Activated T-cell treated with anti-CD3 and anti-CD28 coated beads, Interleukin-2, amount 50 U/mL, for 72 hours (primary cell): ENCODE measurements around the gene MAP4K2. TPM values are rescaled to one million over a fixed set of nuclear protein-coding genes. Genes with fewer than 3 reads are reported as not detected.

Experiments used
- ATAC-seq, 2 donors: fragments of 150-1000 bp; cut with Tn5 transposase; replicated peaks in 1 of 2; 2 replicates each; pipeline ENCODE4 v1.10.0; 2021; ENCODE audit warnings: moderate library complexity in 2 of 2, mild to moderate bottlenecking in 1 of 2
- DNase-seq, 2 donors: peaks; one replicate each; pipeline ENCODE4 v3.0.0; 2021 to 2022; ENCODE audit warnings: mixed read lengths in 1 of 2
- H3K27ac Mint-ChIP-seq: one replicate; pipeline ENCODE4 v1.8.0; 2022; ENCODE audit warnings: mild to moderate bottlenecking, moderate library complexity, mixed read lengths
- H3K27me3 Mint-ChIP-seq: one replicate; pipeline ENCODE4 v1.8.0; 2022; ENCODE audit warnings: low read depth, mixed read lengths
- H3K36me3 Mint-ChIP-seq, 2 donors: one replicate each; pipeline ENCODE4 v1.8.0; 2022; ENCODE audit warnings: mixed read lengths in 2 of 2, mild to moderate bottlenecking in 1 of 2; ENCODE audit not compliant: insufficient read depth in 2 of 2
- H3K4me1 Mint-ChIP-seq: one replicate; pipeline ENCODE4 v1.8.0; 2022; ENCODE audit warnings: low read depth, mixed read lengths
- H3K4me3 Mint-ChIP-seq, 2 donors: one replicate each; pipeline ENCODE4 v1.8.0; 2022; ENCODE audit warnings: mild to moderate bottlenecking in 2 of 2, mixed read lengths in 2 of 2, moderate library complexity in 2 of 2
- H3K9me3 Mint-ChIP-seq, 2 donors: one replicate each; pipeline ENCODE4 v1.8.0; 2022; ENCODE audit warnings: mixed read lengths in 2 of 2
- total RNA-seq, 2 donors: library from RNA; stranded (reverse); gene quantifications; one replicate each; pipeline ENCODE4 v1.2.3, GENCODE V29; 2022

MAP4K2 gene
- total RNA-seq, 2 donors from 2014 or later = 74.7 to 84.5 TPM

- Mint-ChIP-seq H3K36me3 (no peaks in the 10 kb centered on the region), H3K9me3 (no peaks in the 10 kb centered on the region), H3K4me1 (peaks cover 36% of the 10 kb centered on the region), H3K4me3 (peak overlapping the region; percentile 83 to 86), H3K27me3 (no peaks in the 10 kb centered on the region), H3K27ac (peak overlapping the region; percentile 67)
- no peak for ATAC-seq
- no peak for DNase-seq
Observed at GRCh38 chr11:64843686-64844329, 40.8 kb upstream of the MAP4K2 start.

GRCh38 chr11:64842851-64843685, 40.1 kb upstream of the MAP4K2 start:
- H3K36me3 Mint-ChIP-seq = no peaks in the 10 kb centered on the region
- H3K9me3 Mint-ChIP-seq = no peaks in the 10 kb centered on the region
- peak overlapping the region; percentile 83 to 86 for H3K4me3 Mint-ChIP-seq
- peaks cover 29% of the 10 kb centered on the region for H3K4me1 Mint-ChIP-seq
- no peak overlapping the region for H3K27ac Mint-ChIP-seq
- ATAC-seq = no peak
- DNase-seq = no peak
- H3K27me3 Mint-ChIP-seq = no peaks in the 10 kb centered on the region

- Mint-ChIP-seq H3K9me3 (no peaks in the 10 kb centered on the region), H3K36me3 (no peaks in the 10 kb centered on the region), H3K27ac (no peak overlapping the region), H3K4me1 (peaks cover 25% of the 10 kb centered on the region), H3K4me3 (no peak overlapping the region), H3K27me3 (no peaks in the 10 kb centered on the region)
- DNase-seq = no peak
- ATAC-seq = no peak
Observed at GRCh38 chr11:64842366-64842759, 39.3 kb upstream of the MAP4K2 start.

GRCh38 chr11:64841592-64842365, 38.8 kb upstream of the MAP4K2 start:
- Mint-ChIP-seq H3K27ac (no peak overlapping the region), H3K4me1 (peaks cover 19% of the 10 kb centered on the region), H3K27me3 (no peaks in the 10 kb centered on the region), H3K36me3 (no peaks in the 10 kb centered on the region), H3K4me3 (no peak overlapping the region), H3K9me3 (no peaks in the 10 kb centered on the region)
- ATAC-seq = no peak
- no peak for DNase-seq

GRCh38 chr11:64839887-64840782, 37.1 kb upstream of the MAP4K2 start:
- peaks cover 15% of the 10 kb centered on the region for H3K4me1 Mint-ChIP-seq
- H3K4me3 Mint-ChIP-seq = no peak overlapping the region
- H3K36me3 Mint-ChIP-seq = no peaks in the 10 kb centered on the region
- H3K27me3 Mint-ChIP-seq = no peaks in the 10 kb centered on the region
- no peak for DNase-seq
- no peak for ATAC-seq
- H3K27ac Mint-ChIP-seq = no peak overlapping the region
- no peaks in the 10 kb centered on the region for H3K9me3 Mint-ChIP-seq

GRCh38 chr11:64839335-64839734, 36.3 kb upstream of the MAP4K2 start:
- no peak overlapping the region for H3K27ac Mint-ChIP-seq
- no peak for ATAC-seq
- peaks cover 12% of the 10 kb centered on the region for H3K4me1 Mint-ChIP-seq
- no peak for DNase-seq
- H3K36me3 Mint-ChIP-seq = no peaks in the 10 kb centered on the region
- H3K4me3 Mint-ChIP-seq = no peak overlapping the region
- H3K9me3 Mint-ChIP-seq = no peaks in the 10 kb centered on the region
- no peaks in the 10 kb centered on the region for H3K27me3 Mint-ChIP-seq

- no peaks in the 10 kb centered on the region for H3K36me3 Mint-ChIP-seq
- DNase-seq (no peak), ATAC-seq (no peak)
- H3K4me1 Mint-ChIP-seq = peaks cover 8% of the 10 kb centered on the region
- H3K4me3 Mint-ChIP-seq = no peak overlapping the region
- H3K27me3 Mint-ChIP-seq = no peaks in the 10 kb centered on the region
- no peaks in the 10 kb centered on the region for H3K9me3 Mint-ChIP-seq
- H3K27ac Mint-ChIP-seq = no peak overlapping the region
Observed at GRCh38 chr11:64838600-64839334, 35.8 kb upstream of the MAP4K2 start.

- H3K27ac Mint-ChIP-seq = no peak overlapping the region
- DNase-seq (no peak), ATAC-seq (no peak)
- no peaks in the 10 kb centered on the region for H3K9me3 Mint-ChIP-seq
- H3K4me1 Mint-ChIP-seq = no peaks in the 10 kb centered on the region
- no peak overlapping the region for H3K4me3 Mint-ChIP-seq
- H3K36me3 Mint-ChIP-seq = no peaks in the 10 kb centered on the region
- no peaks in the 10 kb centered on the region for H3K27me3 Mint-ChIP-seq
Observed at GRCh38 chr11:64837887-64838351, 34.9 kb upstream of the MAP4K2 start.

- Mint-ChIP-seq H3K4me1 (no peaks in the 10 kb centered on the region), H3K4me3 (no peak overlapping the region), H3K9me3 (no peaks in the 10 kb centered on the region), H3K36me3 (no peaks in the 10 kb centered on the region), H3K27ac (no peak overlapping the region), H3K27me3 (no peaks in the 10 kb centered on the region)
- no peak for DNase-seq
- no peak for ATAC-seq
Observed at GRCh38 chr11:64836448-64837072, 33.5 kb upstream of the MAP4K2 start.

- H3K27ac Mint-ChIP-seq = no peak overlapping the region
- no peaks in the 10 kb centered on the region for H3K9me3 Mint-ChIP-seq
- no peak for DNase-seq
- H3K4me3 Mint-ChIP-seq = no peak overlapping the region
- no peaks in the 10 kb centered on the region for H3K36me3 Mint-ChIP-seq
- ATAC-seq = no peak
- H3K4me1 Mint-ChIP-seq = no peaks in the 10 kb centered on the region
- H3K27me3 Mint-ChIP-seq = no peaks in the 10 kb centered on the region
Observed at GRCh38 chr11:64835616-64836447, 32.8 kb upstream of the MAP4K2 start.
